Measurements from ENCODE around the gene HSDL1.
A peak's percentile ranks its signal among the peaks of the same experiment; 100 is the strongest.

HSDL1 gene

GRCh38 chr16:84153660-84154214, 8.8 kb upstream of the HSDL1 start:
- no peak for TF ChIP-seq CTCF (IDR thresholded peaks at IDR 0.05; ENCODE audit: borderline replicate concordance, control extremely low read depth, extremely low read depth, insufficient read depth, missing control alignments)
- DNase-seq (ENCODE audit: low spot score), result no peak
- in situ Hi-C loops (cut with MboI; ENCODE audit: low sequenced_read_pairs, unreplicated experiment), result no loop called here

- no peak for DNase-seq (ENCODE audit: low spot score)
- no peak for TF ChIP-seq CTCF (IDR thresholded peaks at IDR 0.05; ENCODE audit: borderline replicate concordance, control extremely low read depth, extremely low read depth, insufficient read depth, missing control alignments)
- in situ Hi-C loops (cut with MboI; ENCODE audit: low sequenced_read_pairs, unreplicated experiment), result no loop called here
Observed at GRCh38 chr16:84150926-84151325, 5.9 kb upstream of the HSDL1 start.

- TF ChIP-seq CTCF (IDR thresholded peaks at IDR 0.05; ENCODE audit: borderline replicate concordance, control extremely low read depth, extremely low read depth, insufficient read depth, missing control alignments), result no peak
- in situ Hi-C loops (cut with MboI; ENCODE audit: low sequenced_read_pairs, unreplicated experiment), result no loop called here
- DNase-seq (ENCODE audit: low spot score), result peak; percentile 64
Observed at GRCh38 chr16:84144209-84144858, 643 bp downstream of the HSDL1 start.

- in situ Hi-C loops (cut with MboI; ENCODE audit: low sequenced_read_pairs, unreplicated experiment), result no loop called here
Observed at GRCh38 chr16:84143784-84144199, 1.2 kb downstream of the HSDL1 start.

GRCh38 chr16:84143081-84143480, 1.9 kb downstream of the HSDL1 start:
- no peak for TF ChIP-seq CTCF (IDR thresholded peaks at IDR 0.05; ENCODE audit: borderline replicate concordance, control extremely low read depth, extremely low read depth, insufficient read depth, missing control alignments)
- in situ Hi-C loops (cut with MboI; ENCODE audit: low sequenced_read_pairs, unreplicated experiment), result no loop called here
- DNase-seq (ENCODE audit: low spot score), result no peak

More at GRCh38 chr16:84143784-84144199, 1.2 kb downstream of the HSDL1 start:
- TF ChIP-seq CTCF (IDR thresholded peaks at IDR 0.05; ENCODE audit: borderline replicate concordance, control extremely low read depth, extremely low read depth, insufficient read depth, missing control alignments), result no peak
- DNase-seq (ENCODE audit: low spot score), result no peak

- in situ Hi-C loops (cut with MboI; ENCODE audit: low sequenced_read_pairs, unreplicated experiment), result no loop called here
- TF ChIP-seq CTCF (IDR thresholded peaks at IDR 0.05; ENCODE audit: borderline replicate concordance, control extremely low read depth, extremely low read depth, insufficient read depth, missing control alignments), result no peak
- no peak for DNase-seq (ENCODE audit: low spot score)
Observed at GRCh38 chr16:84141143-84141670, 3.8 kb downstream of the HSDL1 start.
